ENCODE results near the gene ATF3.

The ATF3 gene

GRCh38 chr1:212586206-212587015, 22.1 kb upstream of the ATF3 start:
- DNase-seq (ENCODE audit: low spot score) = no peak

- no peak for DNase-seq (ENCODE audit: low spot score)
These were observed 21.3 kb upstream of the ATF3 start for GRCh38 chr1:212587016-212587887.

DNA sequence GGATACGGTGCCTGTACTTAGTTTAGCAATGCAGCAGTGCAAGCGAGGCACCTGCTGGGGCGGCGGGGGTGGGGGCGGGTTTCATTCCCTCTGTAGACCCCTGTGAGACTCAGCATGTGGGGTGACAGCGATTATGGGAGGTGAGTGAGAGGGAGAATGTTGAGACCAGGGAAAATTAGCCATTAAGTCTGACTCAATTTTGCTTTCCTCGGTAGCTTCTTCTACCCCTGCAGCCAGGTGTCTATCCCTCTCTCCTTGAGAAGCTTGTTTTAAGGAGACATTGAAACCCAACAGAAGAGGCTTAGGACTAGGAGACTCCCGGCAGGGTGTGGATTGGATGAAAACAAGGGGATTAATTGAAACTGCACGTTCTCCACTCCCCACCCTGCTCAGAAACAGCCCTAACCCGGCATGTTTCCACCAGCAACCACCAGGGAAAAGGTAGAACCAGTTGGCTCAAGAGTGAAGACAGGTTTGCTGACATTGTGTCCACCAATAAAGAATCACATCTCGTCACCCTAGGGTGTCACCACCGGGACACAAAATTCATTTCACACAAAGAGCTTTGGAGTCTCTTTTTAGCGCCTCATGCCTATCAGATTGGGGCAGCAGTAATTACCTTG, 20.6 kb upstream of the ATF3 start:
- DNase-seq (ENCODE audit: low spot score) = no peak

GRCh38 chr1:212589446-212589845, 19.1 kb upstream of the ATF3 start:
- no peak for DNase-seq (ENCODE audit: low spot score)

DNA sequence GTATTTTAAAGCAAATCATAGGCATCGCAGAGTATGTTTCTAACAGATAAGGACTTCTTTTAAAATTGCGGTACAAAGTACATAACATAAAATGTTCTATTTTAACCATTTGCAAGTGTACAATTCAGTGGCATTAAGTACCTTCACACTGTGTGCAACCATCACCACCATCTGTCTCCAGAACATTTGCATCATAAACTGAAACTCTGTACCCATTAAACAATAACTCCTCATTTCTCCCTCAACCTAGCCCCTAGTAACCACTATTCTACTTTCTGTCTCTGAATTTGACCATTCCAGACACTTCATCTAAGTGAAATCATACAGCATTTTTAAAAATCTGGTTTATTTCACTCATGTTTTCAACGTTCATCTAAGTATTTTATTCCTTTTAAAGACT, 16.6 kb upstream of the ATF3 start:
- no peak for DNase-seq (ENCODE audit: low spot score)

- DNase-seq (ENCODE audit: low spot score) = no peak
These were observed 14.7 kb upstream of the ATF3 start for GRCh38 chr1:212593821-212594251.

DNA sequence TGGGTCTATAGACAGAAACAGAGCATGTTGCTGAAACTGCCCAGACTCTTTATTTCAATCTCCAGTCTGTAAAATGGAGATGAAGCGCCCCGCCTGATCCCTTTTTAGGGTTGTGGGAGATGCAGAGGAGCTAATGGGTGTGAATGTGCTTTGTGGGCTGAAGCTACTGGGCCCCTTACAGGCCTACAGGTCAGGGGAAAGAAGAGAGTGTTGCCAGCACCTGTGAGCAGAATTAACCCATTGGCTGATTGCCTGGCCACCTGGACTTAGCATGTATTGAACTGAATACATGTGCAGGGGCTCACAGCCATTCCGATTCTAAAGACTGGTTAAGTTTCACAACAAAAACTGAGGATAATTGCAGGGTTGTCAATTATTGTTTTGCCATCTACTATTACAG, 13.9 kb upstream of the ATF3 start:
- no peak for DNase-seq (ENCODE audit: low spot score)

- DNase-seq (ENCODE audit: low spot score) = no peak
These were observed 13.3 kb upstream of the ATF3 start for GRCh38 chr1:212595229-212595628.

- DNase-seq (ENCODE audit: low spot score) = peak; percentile 26
These were observed 12.5 kb upstream of the ATF3 start for GRCh38 chr1:212595787-212596714.

DNA sequence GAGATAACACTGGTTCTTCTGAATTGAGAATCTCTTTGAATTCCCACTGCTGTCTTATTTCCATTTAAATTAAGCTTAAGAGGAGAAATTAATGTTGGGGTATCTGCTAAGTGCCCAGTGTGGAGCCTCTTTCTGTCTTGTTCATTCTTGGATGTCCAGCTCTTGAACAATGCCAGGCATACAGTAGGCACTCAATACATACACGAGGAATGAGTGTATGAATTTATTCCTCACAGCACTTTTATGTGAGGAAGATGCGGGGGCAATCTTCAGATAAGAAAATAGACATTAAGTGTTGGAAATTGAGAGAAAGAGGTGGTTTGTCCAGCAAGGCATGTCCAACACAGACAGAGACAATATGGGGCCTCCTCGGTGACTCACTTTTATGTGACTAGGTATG, 11.8 kb upstream of the ATF3 start:
- no peak for DNase-seq (ENCODE audit: low spot score)

GRCh38 chr1:212597487-212597886, 11.1 kb upstream of the ATF3 start:
- no peak for DNase-seq (ENCODE audit: low spot score)

DNA sequence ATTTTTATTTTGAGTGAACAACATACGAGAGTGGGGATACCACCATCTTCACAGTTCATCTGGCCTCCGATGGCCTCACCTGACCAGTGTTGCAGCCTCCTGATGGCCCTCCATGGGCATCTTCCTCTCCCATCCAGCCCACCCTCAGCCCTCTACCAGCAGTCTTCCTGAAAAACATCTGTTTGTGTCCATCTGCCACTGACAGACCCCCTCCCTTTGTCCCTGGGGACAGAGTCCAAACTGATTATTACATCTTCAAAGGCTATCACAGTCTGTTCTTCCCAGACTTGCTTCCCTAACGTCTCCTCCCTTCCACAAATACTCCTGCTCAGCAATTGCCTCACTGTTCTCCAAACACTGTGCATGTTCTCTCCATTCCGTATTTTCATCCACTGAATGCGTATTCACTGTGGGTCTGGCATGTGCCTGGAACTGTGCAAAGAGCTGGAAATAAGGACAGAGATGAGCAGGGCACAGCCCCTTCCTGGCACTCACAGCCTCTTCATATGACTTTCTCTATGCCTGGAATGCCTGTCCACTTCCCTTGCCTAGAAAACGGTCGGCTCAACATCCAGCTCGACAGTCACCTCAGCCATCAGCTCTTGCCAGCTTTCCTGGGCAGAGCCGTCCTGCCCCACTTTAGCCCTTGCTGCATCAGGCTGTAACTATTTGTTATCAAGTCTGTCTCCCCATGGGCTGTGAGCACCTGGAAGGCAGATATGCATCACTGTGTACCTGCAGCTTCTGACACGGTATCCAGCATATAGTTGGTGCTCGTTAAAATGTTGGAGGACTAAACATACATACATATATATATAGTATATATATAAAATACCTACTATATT, 8.3 kb upstream of the ATF3 start:
- no peak for DNase-seq (ENCODE audit: low spot score)

DNA sequence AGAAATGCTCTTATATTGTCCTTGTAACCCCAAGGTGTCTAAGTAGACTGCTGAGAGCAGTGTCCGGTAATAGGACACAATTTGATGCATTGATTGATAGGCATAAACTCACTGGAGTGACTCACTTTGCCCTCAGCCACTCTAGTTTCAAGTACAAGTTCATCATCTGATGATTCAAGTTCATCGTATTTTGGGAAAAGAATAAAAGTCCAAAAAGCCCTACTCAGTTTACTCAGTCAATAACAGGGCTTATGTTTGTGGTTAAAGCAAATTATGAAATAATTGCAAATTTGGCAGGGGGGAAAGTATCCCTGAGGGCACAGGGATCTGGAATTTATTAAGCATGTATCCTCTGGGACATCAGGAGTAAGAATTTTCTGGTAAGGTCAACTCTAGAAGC, 7.6 kb upstream of the ATF3 start:
- DNase-seq (ENCODE audit: low spot score) = no peak

DNA sequence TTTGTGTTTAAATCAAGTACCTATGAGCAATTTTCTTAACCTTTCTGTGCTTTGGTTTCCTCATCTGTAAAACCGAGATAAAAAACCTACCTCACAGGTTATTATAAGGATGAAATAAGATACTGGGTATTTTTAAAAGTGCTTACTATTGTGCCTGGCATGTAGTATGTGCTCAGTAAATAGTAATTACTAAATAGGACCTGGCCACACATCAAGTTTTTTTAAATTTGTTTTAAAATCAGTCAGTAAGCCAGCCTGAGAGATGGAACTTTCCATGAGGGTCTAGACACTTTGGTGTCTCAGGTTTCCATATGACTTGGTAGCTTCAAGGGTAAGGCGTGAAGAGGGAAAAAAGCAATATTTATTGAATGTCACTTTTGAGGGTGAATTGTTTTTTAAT, 7.0 kb upstream of the ATF3 start:
- no peak for DNase-seq (ENCODE audit: low spot score)

- no peak for DNase-seq (ENCODE audit: low spot score)
These were observed 2.8 kb upstream of the ATF3 start for GRCh38 chr1:212605441-212606394.

- DNase-seq (ENCODE audit: low spot score) = peak; percentile 19
These were observed 2.0 kb upstream of the ATF3 start for GRCh38 chr1:212606395-212607205.

- peak; percentile 16 for DNase-seq (ENCODE audit: low spot score)
These were observed 1.2 kb upstream of the ATF3 start for GRCh38 chr1:212607206-212607912.

GRCh38 chr1:212607913-212608391, 609 bp upstream of the ATF3 start:
- DNase-seq (ENCODE audit: low spot score) = no peak
